NCI-H128 (cell line): ENCODE measurements around the gene ACTRT2.

Experiments
- DNase-seq: peaks from one replicate; lab custom pipeline; 2025; ENCODE audit not compliant: unreplicated experiment; lab: John Stamatoyannopoulos, UW

Gene ACTRT2

GRCh38 chr1:3002349-3003038 is 18.8 kb upstream of the ACTRT2 start:
- DNase-seq, result no peak

- DNase-seq, result no peak
Observed at GRCh38 chr1:3003039-3003940, 18.0 kb upstream of the ACTRT2 start.

- DNase-seq, result no peak
Observed at GRCh38 chr1:3003941-3004270, 17.4 kb upstream of the ACTRT2 start.

GRCh38 chr1:3004285-3005205 is 16.7 kb upstream of the ACTRT2 start:
- no peak for DNase-seq

GRCh38 chr1:3005771-3006170 is 15.5 kb upstream of the ACTRT2 start:
- DNase-seq, result no peak

- no peak for DNase-seq
Observed at GRCh38 chr1:3007298-3008147, 13.7 kb upstream of the ACTRT2 start.

- no peak for DNase-seq
Observed at GRCh38 chr1:3009021-3009420, 12.2 kb upstream of the ACTRT2 start.

- DNase-seq, result no peak
Observed at GRCh38 chr1:3009556-3009955, 11.7 kb upstream of the ACTRT2 start.

- DNase-seq, result no peak
Observed at GRCh38 chr1:3011127-3011526, 10.1 kb upstream of the ACTRT2 start.

- no peak for DNase-seq
Observed at GRCh38 chr1:3011631-3012455, 9.4 kb upstream of the ACTRT2 start.

- no peak for DNase-seq
Observed at GRCh38 chr1:3012456-3013291, 8.6 kb upstream of the ACTRT2 start.

- no peak for DNase-seq
Observed at GRCh38 chr1:3013371-3014049, 7.8 kb upstream of the ACTRT2 start.

- no peak for DNase-seq
Observed at GRCh38 chr1:3014050-3014440, 7.2 kb upstream of the ACTRT2 start.

GRCh38 chr1:3014443-3015268 is 6.6 kb upstream of the ACTRT2 start:
- DNase-seq, result no peak

- DNase-seq, result no peak
Observed at GRCh38 chr1:3015269-3015635, 6.0 kb upstream of the ACTRT2 start.

- DNase-seq, result no peak
Observed at GRCh38 chr1:3015744-3016143, 5.5 kb upstream of the ACTRT2 start.

- no peak for DNase-seq
Observed at GRCh38 chr1:3016641-3017439, 4.4 kb upstream of the ACTRT2 start.
